Common myeloid progenitor, CD34-positive (primary cell): ENCODE data around the gene TBRG4.

ENCODE experiments used
- CTCF ChIA-PET: fragments of 350-600 bp; sonication (Branson Sonifier 250); formaldehyde crosslinking; loops from one replicate; lab custom pipeline; 2021; ENCODE audit warnings: antibody characterized with exemption; lab: Charles Lee
- POLR2A ChIA-PET: fragments of 350-600 bp; sonication (Branson Sonifier 250); formaldehyde crosslinking; loops from one replicate; lab custom pipeline; 2021; ENCODE audit warnings: antibody characterized with exemption; lab: Charles Lee
- DNase-seq, 3 donors: peaks; one replicate each; pipeline versions ENCODE4 v3.0.0 to v3.0.0-alpha.2; 2013
- H3K27ac ChIP-seq, 2 experiments: 1 replicate in 1 of 2; 2 replicates in 1 of 2; pipeline ENCODE4 v1.7.0; 2013; ENCODE audit warnings: inconsistent platforms in 2 of 2, low read length in 2 of 2, mild to moderate bottlenecking in 2 of 2, low read depth in 1 of 2, moderate library complexity in 1 of 2; ENCODE audit not compliant: severe bottlenecking in 2 of 2, insufficient read depth in 1 of 2, poor library complexity in 1 of 2
- H3K27me3 ChIP-seq, 5 experiments: replicated peaks in 2 of 5; 1 replicate in 3 of 5; 2 replicates in 2 of 5; pipeline versions ENCODE4 v1.6.1 to v1.7.0; 2013; ENCODE audit warnings: low read length in 4 of 5, mild to moderate bottlenecking in 2 of 5, moderate library complexity in 2 of 5, inconsistent platforms in 1 of 5; ENCODE audit not compliant: insufficient read depth in 5 of 5, control insufficient read depth in 4 of 5
- H3K36me3 ChIP-seq, 4 experiments: 1 replicate in 2 of 4; 2 replicates in 2 of 4; pipeline versions ENCODE4 v1.6.1 to v1.7.0; 2013; ENCODE audit warnings: low read length in 3 of 4, control low read depth in 1 of 4, mild to moderate bottlenecking in 1 of 4; ENCODE audit not compliant: control insufficient read depth in 4 of 4, insufficient read depth in 4 of 4
- H3K4me1 ChIP-seq, 4 experiments: 1 replicate in 3 of 4; 2 replicates in 1 of 4; pipeline versions ENCODE4 v1.6.1 to v1.7.1; 2013; ENCODE audit warnings: low read length in 3 of 4, mild to moderate bottlenecking in 3 of 4, control low read depth in 1 of 4, inconsistent platforms in 1 of 4, moderate library complexity in 1 of 4; ENCODE audit not compliant: control insufficient read depth in 4 of 4, insufficient read depth in 4 of 4; ENCODE audit errors: control extremely low read depth in 1 of 4
- H3K4me3 ChIP-seq, 7 experiments: 1 replicate in 4 of 7; 2 replicates in 3 of 7; pipeline versions ENCODE4 v1.5.1 to v1.7.0; 2013; ENCODE audit warnings: mild to moderate bottlenecking in 7 of 7, low read length in 6 of 7, moderate library complexity in 6 of 7, inconsistent platforms in 2 of 7, low read depth in 2 of 7, control low read depth in 1 of 7; ENCODE audit not compliant: insufficient read depth in 4 of 7, control insufficient read depth in 1 of 7; ENCODE audit errors: extremely low read depth in 1 of 7
- H3K9me3 ChIP-seq, 5 experiments: 1 replicate in 4 of 5; 2 replicates in 1 of 5; pipeline versions ENCODE4 v1.6.1 to v1.7.1; 2013; ENCODE audit warnings: low read length in 4 of 5, mild to moderate bottlenecking in 2 of 5, inconsistent platforms in 1 of 5, low read depth in 1 of 5, moderate library complexity in 1 of 5; ENCODE audit not compliant: control insufficient read depth in 4 of 5, insufficient read depth in 2 of 5; ENCODE audit errors: control extremely low read depth in 1 of 5
- WGBS: methylation state at CpG from one replicate; pipeline ENCODE4 v1.1.5; 2013; ENCODE audit not compliant: insufficient coverage; 5-methylcytosine and 5-hydroxymethylcytosine counted together

Gene TBRG4

GRCh38 chr7:45133877-45134276, 22.4 kb upstream of the TBRG4 start:
- POLR2A ChIA-PET: no interaction called here

GRCh38 chr7:45133352-45133751, 21.9 kb upstream of the TBRG4 start:
- ChIA-PET POLR2A (no interaction called here), CTCF (interaction anchor here (1.0 to 8.3 kb wide), 5 partner anchors 8 to 161 kb away, joined by 3 to 142 read pairs (median 37); partner anchors contain the start of gene TBRG4)
- Histone ChIP-seq H3K27ac (no peak overlapping the region), H3K27me3 (no peaks in the 10 kb centered on the region), H3K36me3 (no peaks in the 10 kb centered on the region), H3K4me3 (no peak overlapping the region), H3K9me3 (no peaks in the 10 kb centered on the region), H3K4me1 (peaks cover 0 to 5% (median 2%) of the 10 kb centered on the region in 4 experiments)
- no peak for DNase-seq
- WGBS: 99% methylated on average over 4 of the region's 4 CpGs

More at GRCh38 chr7:45133877-45134276, 22.4 kb upstream of the TBRG4 start:
- peaks cover 0 to 8% (median 2%) of the 10 kb centered on the region in 4 experiments for H3K4me1 ChIP-seq
- DNase-seq: no peak
- H3K27ac ChIP-seq: no peak overlapping the region
- no peaks in the 10 kb centered on the region for H3K36me3 ChIP-seq
- CTCF ChIA-PET: interaction anchor here (1.0 to 8.3 kb wide), 5 partner anchors 8 to 161 kb away, joined by 3 to 142 read pairs (median 37); partner anchors contain the start of gene TBRG4
- no peaks in the 10 kb centered on the region for H3K9me3 ChIP-seq
- 97% methylated on average over 7 of the region's 7 CpGs for WGBS
- H3K4me3 ChIP-seq: no peak overlapping the region
- H3K27me3 ChIP-seq: no peaks in the 10 kb centered on the region

GRCh38 chr7:45132708-45133320, 21.3 kb upstream of the TBRG4 start:
- Histone ChIP-seq H3K27ac (no peak overlapping the region), H3K4me3 (no peak overlapping the region), H3K27me3 (no peaks in the 10 kb centered on the region), H3K4me1 (peaks cover 0 to 5% (median 2%) of the 10 kb centered on the region in 4 experiments), H3K36me3 (no peaks in the 10 kb centered on the region), H3K9me3 (no peaks in the 10 kb centered on the region)
- CTCF ChIA-PET: interaction anchor here (1.0 to 8.3 kb wide), 3 partner anchors 19 to 160 kb away, joined by 3 to 142 read pairs (median 85); partner anchors contain the start of gene TBRG4
- 100% methylated on average over 6 of the region's 8 CpGs for WGBS
- POLR2A ChIA-PET: interaction anchor here (0.6 kb wide), 1 partner anchor 15 kb away, joined by 5 read pairs; no protein-coding TSS in a partner anchor
- DNase-seq: no peak

GRCh38 chr7:45131891-45132290, 20.4 kb upstream of the TBRG4 start:
- CTCF ChIA-PET: interaction anchor here (7.7 to 8.3 kb wide), 2 partner anchors 18 to 159 kb away, joined by 85 to 142 read pairs; partner anchors contain the start of gene TBRG4
- Histone ChIP-seq H3K27ac (no peak overlapping the region), H3K36me3 (no peaks in the 10 kb centered on the region), H3K4me1 (peaks cover 0 to 5% (median 2%) of the 10 kb centered on the region in 4 experiments), H3K4me3 (no peak overlapping the region), H3K9me3 (no peaks in the 10 kb centered on the region), H3K27me3 (no peaks in the 10 kb centered on the region)
- no peak for DNase-seq
- WGBS: 100% methylated on average over 4 of the region's 4 CpGs
- POLR2A ChIA-PET: no interaction called here

- H3K27ac ChIP-seq: no peak overlapping the region
- H3K36me3 ChIP-seq: no peaks in the 10 kb centered on the region
- WGBS: 97% methylated on average over 7 of the region's 9 CpGs
- no peak overlapping the region for H3K4me3 ChIP-seq
- DNase-seq: no peak
- no peaks in the 10 kb centered on the region for H3K9me3 ChIP-seq
- H3K4me1 ChIP-seq: peaks cover 0 to 7% (median under 1%) of the 10 kb centered on the region in 4 experiments
- POLR2A ChIA-PET: no interaction called here
- H3K27me3 ChIP-seq: no peaks in the 10 kb centered on the region
- CTCF ChIA-PET: interaction anchor here (7.7 to 8.3 kb wide), 2 partner anchors 17 to 158 kb away, joined by 85 to 142 read pairs; partner anchors contain the start of gene TBRG4
These were observed 19.4 kb upstream of the TBRG4 start for GRCh38 chr7:45130910-45131309.

GRCh38 chr7:45129906-45130305, 18.4 kb upstream of the TBRG4 start:
- 88% methylated on average over 9 of the region's 12 CpGs for whole genome bisulfite sequencing
- no peak for DNase-seq
- no peak overlapping the region for H3K4me3 ChIP-seq
- no peaks in the 10 kb centered on the region for H3K27me3 ChIP-seq
- H3K36me3 ChIP-seq: no peaks in the 10 kb centered on the region
- peaks cover 0 to 8% (median 0%) of the 10 kb centered on the region in 4 experiments for H3K4me1 ChIP-seq
- H3K9me3 ChIP-seq: no peaks in the 10 kb centered on the region
- ChIA-PET CTCF (no interaction called here), POLR2A (no interaction called here)
- H3K27ac ChIP-seq: no peak overlapping the region

GRCh38 chr7:45129181-45129800, 17.8 kb upstream of the TBRG4 start:
- H3K27me3 ChIP-seq: no peaks in the 10 kb centered on the region
- no peak overlapping the region for H3K27ac ChIP-seq
- POLR2A ChIA-PET: no interaction called here
- H3K9me3 ChIP-seq: no peaks in the 10 kb centered on the region
- H3K4me1 ChIP-seq: peaks cover 0 to 8% (median 0%) of the 10 kb centered on the region in 4 experiments
- DNase-seq: no peak
- WGBS: 96% methylated on average over 14 of the region's 15 CpGs
- no peaks in the 10 kb centered on the region for H3K36me3 ChIP-seq
- H3K4me3 ChIP-seq: no peak overlapping the region
- CTCF ChIA-PET: no interaction called here
